CD14-positive monocyte (primary cell): Measurements from ENCODE around the gene TOGARAM2. TPM values are rescaled to one million over a fixed set of nuclear protein-coding genes. Genes with fewer than 3 reads are reported as not detected.
A peak's percentile ranks its signal among the peaks of the same experiment; 100 is the strongest.

Experiments used
- DNase-seq, 3 donors: peaks; one replicate each; pipeline ENCODE4 v3.0.0-alpha.2; 2011 to 2022
- H2AFZ ChIP-seq: 2 replicates; pipeline ENCODE4 v1.6.0; 2012; ENCODE audit warnings: mild to moderate bottlenecking, low read depth, low read length, inconsistent platforms; ENCODE audit not compliant: insufficient read depth, poor library complexity, severe bottlenecking
- H3K27ac ChIP-seq, 2 donors: 1 replicate in 1 of 2; 2 replicates in 1 of 2; pipeline ENCODE4 v1.5.1; 2012 to 2013; ENCODE audit warnings: low read length in 2 of 2, control low read depth in 1 of 2, inconsistent platforms in 1 of 2, low read depth in 1 of 2, mild to moderate bottlenecking in 1 of 2
- H3K27me3 ChIP-seq, 2 donors: one replicate each; pipeline versions ENCODE4 v1.6.0 to v1.6.1; 2011 to 2013; ENCODE audit warnings: low read length in 2 of 2; ENCODE audit not compliant: control insufficient read depth in 2 of 2, insufficient read depth in 2 of 2
- H3K36me3 ChIP-seq, 2 donors: replicated peaks in 1 of 2; 1 replicate in 1 of 2; 2 replicates in 1 of 2; pipeline versions ENCODE4 v1.5.1 to v1.6.1; 2012 to 2013; ENCODE audit warnings: low read length in 2 of 2, control low read depth in 1 of 2, inconsistent platforms in 1 of 2, mild to moderate bottlenecking in 1 of 2; ENCODE audit not compliant: insufficient read depth in 2 of 2, control insufficient read depth in 1 of 2
- H3K4me1 ChIP-seq, 2 donors: 1 replicate in 1 of 2; 2 replicates in 1 of 2; pipeline versions ENCODE4 v1.5.1 to v1.6.1; 2012 to 2013; ENCODE audit warnings: low read length in 2 of 2, control low read depth in 1 of 2, inconsistent platforms in 1 of 2, mild to moderate bottlenecking in 1 of 2, moderate library complexity in 1 of 2; ENCODE audit not compliant: insufficient read depth in 2 of 2, control insufficient read depth in 1 of 2
- H3K4me2 ChIP-seq: replicated peaks from 2 replicates; pipeline ENCODE3; 2012; ENCODE audit warnings: low read length, moderate library complexity, mild to moderate bottlenecking; ENCODE audit not compliant: poor library complexity, severe bottlenecking; ENCODE audit errors: extremely low read depth
- H3K4me3 ChIP-seq, 3 experiments: fragments of 200-600 bp in 1 of 3; sonication (generic) in 1 of 3; replicated peaks in 1 of 3; 1 replicate in 2 of 3; 2 replicates in 1 of 3; pipeline ENCODE4 v1.5.1; 2011 to 2013; ENCODE audit warnings: low read length in 3 of 3, mild to moderate bottlenecking in 3 of 3, control low read depth in 2 of 3, low read depth in 2 of 3, inconsistent platforms in 1 of 3, moderate library complexity in 1 of 3
- H3K79me2 ChIP-seq: 2 replicates; pipeline ENCODE4 v1.6.0; 2012; ENCODE audit warnings: mild to moderate bottlenecking, control low read depth, inconsistent platforms, low read length, moderate library complexity; ENCODE audit not compliant: insufficient read depth
- H3K9ac ChIP-seq: 2 replicates; pipeline ENCODE4 v1.6.0; 2017; ENCODE audit warnings: low read length, mild to moderate bottlenecking; ENCODE audit not compliant: insufficient read depth, poor library complexity, severe bottlenecking
- H3K9me3 ChIP-seq, 2 donors: replicated peaks in 1 of 2; 1 replicate in 1 of 2; 2 replicates in 1 of 2; pipeline versions ENCODE4 v1.5.1 to v1.6.1; 2012 to 2013; ENCODE audit warnings: low read length in 2 of 2, control low read depth in 1 of 2; ENCODE audit not compliant: control insufficient read depth in 1 of 2, insufficient read depth in 1 of 2
- H4K20me1 ChIP-seq: 2 replicates; pipeline ENCODE4 v1.6.0; 2012; ENCODE audit warnings: mild to moderate bottlenecking, low read length, control low read depth, moderate library complexity; ENCODE audit not compliant: insufficient read depth
- H3K27ac Mint-ChIP-seq, 7 donors: one replicate each; pipeline ENCODE4 v1.8.0; 2020; ENCODE audit warnings: mild to moderate bottlenecking in 7 of 7, mixed read lengths in 7 of 7, moderate library complexity in 6 of 7, inconsistent platforms in 2 of 7
- H3K27me3 Mint-ChIP-seq, 3 donors: one replicate each; pipeline ENCODE4 v1.8.0; 2021 to 2022; ENCODE audit warnings: low read depth in 3 of 3, mild to moderate bottlenecking in 3 of 3, mixed read lengths in 3 of 3, moderate library complexity in 3 of 3, inconsistent platforms in 1 of 3
- H3K36me3 Mint-ChIP-seq, 2 donors: one replicate each; pipeline ENCODE4 v1.8.0; 2020; ENCODE audit warnings: mixed read lengths in 2 of 2, inconsistent platforms in 1 of 2, mild to moderate bottlenecking in 1 of 2
- H3K4me1 Mint-ChIP-seq: one replicate; pipeline ENCODE4 v1.8.0; 2020; ENCODE audit warnings: mild to moderate bottlenecking, mixed read lengths
- H3K4me3 Mint-ChIP-seq, 2 donors: one replicate each; pipeline ENCODE4 v1.8.0; 2020; ENCODE audit warnings: mild to moderate bottlenecking in 2 of 2, mixed read lengths in 2 of 2, moderate library complexity in 1 of 2
- H3K9me3 Mint-ChIP-seq, 7 donors: one replicate each; pipeline ENCODE4 v1.8.0; 2020 to 2022; ENCODE audit warnings: mixed read lengths in 7 of 7, mild to moderate bottlenecking in 6 of 7, moderate library complexity in 6 of 7, inconsistent platforms in 2 of 7
- WGBS: methylation state at CpG from one replicate; pipeline ENCODE4 v1.1.5; 2013; ENCODE audit warnings: missing lambda C conversion rate; ENCODE audit not compliant: insufficient coverage; 5-methylcytosine and 5-hydroxymethylcytosine counted together
- intact Hi-C, 2 donors: fragments of 100-400 bp; cut with micrococcal nuclease; formaldehyde crosslinking; loops; one replicate each; pipeline versions ENCODE4 v1.15.0 to v1.15.1; 2023
- polyA plus RNA-seq, 3 donors: library from polyadenylated mRNA; depleted of rRNA in 1 of 3; unstranded in 2 of 3; stranded (reverse) in 1 of 3; fragments of 300-500 nt in 2 of 3; fragments of >200 nt in 1 of 3; fragmentation: Illumina TruSeq in 2 of 3; gene quantifications; 1 replicate in 2 of 3; 2 replicates in 1 of 3; pipeline ENCODE4 v1.2.3, GENCODE V29; 2012 to 2021
- TF ChIP-seq, protein P1 (sequence below): fragments of 200-600 bp; IDR thresholded peaks from one replicate; pipeline ENCODE4 v1.8.0; 2022; ENCODE audit warnings: antibody characterized with exemption, mild to moderate bottlenecking

The TOGARAM2 gene
- polyA plus RNA-seq, 3 donors: 0.23 to 5.5 TPM; not detected in 1

DNA sequence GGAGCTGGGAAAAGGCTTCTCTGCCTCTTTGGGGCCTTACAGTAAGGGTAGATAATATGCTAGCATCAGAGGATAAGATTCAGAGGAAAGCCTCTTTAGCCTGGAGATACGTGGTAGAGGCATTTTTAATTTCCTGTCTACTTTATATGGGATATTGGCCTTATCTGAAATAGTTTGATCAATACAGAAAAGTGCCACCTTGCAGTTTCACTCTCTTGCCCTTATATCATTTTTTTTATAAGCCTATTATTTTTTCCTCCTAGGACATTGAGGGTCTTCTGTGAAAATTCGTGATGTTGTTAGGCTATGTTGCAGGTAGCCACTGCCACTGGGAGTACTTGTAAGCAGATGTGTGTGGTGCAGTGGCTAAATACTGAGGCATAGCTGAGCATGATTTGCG, 40.1 kb upstream of the TOGARAM2 start:
- H3K36me3 Mint-ChIP-seq: peaks cover 79 to 82% of the 10 kb centered on the region in 2 donors
- H3K79me2 ChIP-seq: no peaks in the 10 kb centered on the region
- H4K20me1 ChIP-seq: no peaks in the 10 kb centered on the region

GRCh38 chr2:28944535-28945248, 36.4 kb upstream of the TOGARAM2 start:
- Histone ChIP-seq H3K4me3 (no peak overlapping the region), H3K4me1 (no peaks in the 10 kb centered on the region), H3K4me2 (no peak overlapping the region), H3K79me2 (no peaks in the 10 kb centered on the region), H3K27ac (no peak overlapping the region), H2AFZ (no peak overlapping the region), H4K20me1 (no peaks in the 10 kb centered on the region), H3K9me3 (peaks cover 0 to 2% of the 10 kb centered on the region in 2 donors), H3K27me3 (no peaks in the 10 kb centered on the region), H3K36me3 (peaks cover 73 to 94% of the 10 kb centered on the region in 2 donors), H3K9ac (no peak overlapping the region)
- H3K27me3 Mint-ChIP-seq: no peaks in the 10 kb centered on the region
- intact Hi-C loops: no loop called here
- no peak overlapping the region for H3K4me3 Mint-ChIP-seq
- peak overlapping the region in 4 of 7 donors; percentile 14 to 79 (median 22) for H3K27ac Mint-ChIP-seq
- peaks cover 70 to 82% of the 10 kb centered on the region in 2 donors for H3K36me3 Mint-ChIP-seq
- TF ChIP-seq, protein P1, sequence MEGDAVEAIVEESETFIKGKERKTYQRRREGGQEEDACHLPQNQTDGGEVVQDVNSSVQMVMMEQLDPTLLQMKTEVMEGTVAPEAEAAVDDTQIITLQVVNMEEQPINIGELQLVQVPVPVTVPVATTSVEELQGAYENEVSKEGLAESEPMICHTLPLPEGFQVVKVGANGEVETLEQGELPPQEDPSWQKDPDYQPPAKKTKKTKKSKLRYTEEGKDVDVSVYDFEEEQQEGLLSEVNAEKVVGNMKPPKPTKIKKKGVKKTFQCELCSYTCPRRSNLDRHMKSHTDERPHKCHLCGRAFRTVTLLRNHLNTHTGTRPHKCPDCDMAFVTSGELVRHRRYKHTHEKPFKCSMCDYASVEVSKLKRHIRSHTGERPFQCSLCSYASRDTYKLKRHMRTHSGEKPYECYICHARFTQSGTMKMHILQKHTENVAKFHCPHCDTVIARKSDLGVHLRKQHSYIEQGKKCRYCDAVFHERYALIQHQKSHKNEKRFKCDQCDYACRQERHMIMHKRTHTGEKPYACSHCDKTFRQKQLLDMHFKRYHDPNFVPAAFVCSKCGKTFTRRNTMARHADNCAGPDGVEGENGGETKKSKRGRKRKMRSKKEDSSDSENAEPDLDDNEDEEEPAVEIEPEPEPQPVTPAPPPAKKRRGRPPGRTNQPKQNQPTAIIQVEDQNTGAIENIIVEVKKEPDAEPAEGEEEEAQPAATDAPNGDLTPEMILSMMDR: no peak
- no peaks in the 10 kb centered on the region for H3K4me1 Mint-ChIP-seq
- H3K9me3 Mint-ChIP-seq: peaks cover 0 to 5% (median 4%) of the 10 kb centered on the region in 7 donors
- 96% methylated on average over 12 of the region's 14 CpGs for WGBS
- DNase-seq: no peak

More for the DNA sequence above, 40.1 kb upstream of the TOGARAM2 start:
- Histone ChIP-seq H3K4me3 (no peak overlapping the region), H3K27me3 (no peaks in the 10 kb centered on the region), H3K4me1 (no peaks in the 10 kb centered on the region), H3K36me3 (peaks cover 87 to 97% of the 10 kb centered on the region in 2 donors), H3K27ac (peak overlapping the region in 1 of 2 donors; percentile 59), H3K4me2 (no peak overlapping the region), H2AFZ (no peak overlapping the region), H3K9ac (no peak overlapping the region), H3K9me3 (no peaks in the 10 kb centered on the region)
- no peak overlapping the region for H3K4me3 Mint-ChIP-seq
- no peaks in the 10 kb centered on the region for H3K27me3 Mint-ChIP-seq
- H3K27ac Mint-ChIP-seq: peak overlapping the region in 2 of 7 donors; percentile 59 to 81
- 100% methylated on average over 1 of the region's 3 CpGs for WGBS
- H3K9me3 Mint-ChIP-seq: no peaks in the 10 kb centered on the region
- intact Hi-C loops: no loop called here
- TF ChIP-seq, protein P1: no peak
- DNase-seq: no peak
- H3K4me1 Mint-ChIP-seq: no peaks in the 10 kb centered on the region
